22Rv1 (cell line): ENCODE data around the gene LYPD6B.

Source experiments
- ZFX ChIP-seq: fragments of 450-650 bp; IDR thresholded peaks from 2 replicates; pipeline ENCODE4 v1.6.1; 2017; ENCODE audit warnings: antibody characterized with exemption, borderline replicate concordance
- TF ChIP-seq, protein P1 (sequence below): fragments of 450-650 bp; IDR thresholded peaks from 2 replicates; pipeline ENCODE4 v1.5.1; 2017; ENCODE audit warnings: mild to moderate bottlenecking

DNA sequence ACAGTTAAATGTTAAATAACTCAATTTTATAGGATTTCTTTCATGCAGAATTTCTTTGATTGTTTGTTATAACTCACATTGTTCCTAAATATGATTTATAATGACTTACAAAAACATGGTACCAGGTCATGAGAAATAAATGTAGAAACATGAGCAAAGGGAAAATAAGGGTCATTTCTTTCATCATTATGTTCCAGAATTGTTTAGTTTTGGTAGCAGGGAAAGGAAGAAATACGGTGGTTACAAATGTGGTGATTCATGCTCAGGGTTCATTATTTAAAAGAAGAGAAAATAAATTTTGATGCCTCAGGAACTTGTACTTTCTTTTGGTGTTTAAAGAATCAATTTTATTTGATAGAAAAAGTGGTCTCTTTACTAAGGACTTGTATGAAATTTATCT, 4.4 kb downstream of the LYPD6B start:
- TF ChIP-seq, protein P1, sequence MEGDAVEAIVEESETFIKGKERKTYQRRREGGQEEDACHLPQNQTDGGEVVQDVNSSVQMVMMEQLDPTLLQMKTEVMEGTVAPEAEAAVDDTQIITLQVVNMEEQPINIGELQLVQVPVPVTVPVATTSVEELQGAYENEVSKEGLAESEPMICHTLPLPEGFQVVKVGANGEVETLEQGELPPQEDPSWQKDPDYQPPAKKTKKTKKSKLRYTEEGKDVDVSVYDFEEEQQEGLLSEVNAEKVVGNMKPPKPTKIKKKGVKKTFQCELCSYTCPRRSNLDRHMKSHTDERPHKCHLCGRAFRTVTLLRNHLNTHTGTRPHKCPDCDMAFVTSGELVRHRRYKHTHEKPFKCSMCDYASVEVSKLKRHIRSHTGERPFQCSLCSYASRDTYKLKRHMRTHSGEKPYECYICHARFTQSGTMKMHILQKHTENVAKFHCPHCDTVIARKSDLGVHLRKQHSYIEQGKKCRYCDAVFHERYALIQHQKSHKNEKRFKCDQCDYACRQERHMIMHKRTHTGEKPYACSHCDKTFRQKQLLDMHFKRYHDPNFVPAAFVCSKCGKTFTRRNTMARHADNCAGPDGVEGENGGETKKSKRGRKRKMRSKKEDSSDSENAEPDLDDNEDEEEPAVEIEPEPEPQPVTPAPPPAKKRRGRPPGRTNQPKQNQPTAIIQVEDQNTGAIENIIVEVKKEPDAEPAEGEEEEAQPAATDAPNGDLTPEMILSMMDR, result no peak
- no peak for TF ChIP-seq ZFX
